ENCODE results near the gene E2F8.

Gene E2F8

DNA sequence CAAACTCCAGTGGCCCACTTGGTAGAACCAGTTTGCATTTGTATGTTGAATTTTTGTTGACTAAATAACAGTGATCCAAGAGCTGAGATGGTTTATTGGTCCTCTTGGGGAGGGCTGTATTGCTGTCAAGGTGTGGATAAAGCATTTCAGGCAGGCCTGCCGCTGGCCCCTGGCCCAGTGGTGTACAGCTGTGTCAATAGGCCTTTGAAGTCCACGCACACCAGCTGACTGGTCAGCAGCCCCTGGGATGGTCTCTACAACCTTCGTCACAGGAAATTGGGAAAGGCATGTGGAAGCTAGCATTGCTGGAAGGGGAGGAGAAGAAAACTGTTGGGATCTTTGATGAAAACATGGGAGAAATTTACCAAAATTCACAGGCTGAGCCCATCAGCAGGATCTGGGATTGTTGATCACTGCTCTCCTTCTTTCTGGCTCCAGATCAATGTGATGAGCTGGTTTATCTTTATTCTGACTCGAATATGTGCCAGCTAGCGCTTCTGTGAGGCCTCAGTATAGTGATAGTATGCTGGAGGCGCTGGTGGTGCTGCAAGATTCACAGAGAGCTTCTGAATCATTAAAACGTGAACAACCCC, 12.5 kb upstream of the E2F8 start:
- no peak for DNase-seq (ENCODE audit: low spot score)

DNA sequence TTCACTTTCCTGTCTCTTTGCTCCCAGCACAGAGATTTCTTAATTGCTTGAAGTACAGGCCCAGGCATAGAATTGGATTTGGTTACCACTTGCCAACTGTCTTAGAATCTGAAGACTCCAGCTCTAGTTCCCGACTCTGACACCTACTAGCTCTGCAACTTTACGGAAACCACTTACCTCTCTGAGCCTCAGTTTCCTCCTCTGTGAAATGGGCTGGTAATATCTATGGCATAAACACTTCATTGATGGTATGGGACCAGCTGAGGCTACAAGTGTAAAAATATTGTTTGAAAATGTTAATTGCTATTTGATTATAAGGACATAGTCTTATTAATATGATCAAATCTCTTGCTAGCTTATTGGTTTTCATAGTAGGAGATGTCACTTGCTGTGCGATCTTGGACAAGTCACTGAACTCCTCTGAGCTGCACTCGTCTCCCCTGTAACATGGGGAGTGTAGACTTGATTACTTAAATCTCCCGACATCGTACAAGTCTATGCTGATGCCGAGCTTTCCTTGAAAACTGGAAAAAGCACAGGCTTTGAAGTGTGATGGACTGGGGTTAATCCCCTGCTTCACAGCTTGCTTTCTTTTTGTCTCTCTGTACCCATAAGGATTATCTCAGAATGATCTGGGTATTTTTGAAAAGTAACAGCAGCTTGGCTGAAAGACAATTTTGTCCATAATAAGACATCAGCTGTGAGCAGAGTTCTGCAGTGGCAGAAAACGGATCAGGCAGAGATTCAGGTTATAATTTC, 11.8 kb upstream of the E2F8 start:
- no peak for DNase-seq (ENCODE audit: low spot score)

DNA sequence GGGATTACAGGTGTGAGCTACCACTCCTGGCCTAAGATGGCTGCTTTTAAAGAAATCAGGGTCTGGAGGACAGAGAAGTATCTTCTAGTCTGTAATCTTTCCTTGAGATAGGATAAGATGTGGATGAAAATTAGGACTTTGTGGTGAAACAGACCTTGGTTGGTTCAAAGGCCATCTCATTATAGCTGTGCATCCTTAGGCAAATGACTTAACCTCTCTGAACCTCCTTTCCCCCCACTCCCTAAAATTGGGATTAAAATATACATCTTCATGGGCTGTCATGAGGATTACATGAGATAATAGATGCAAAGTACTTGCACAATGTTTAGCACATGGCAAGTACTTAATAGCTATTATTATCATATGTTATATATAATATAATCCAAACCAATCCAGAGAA, 10.8 kb upstream of the E2F8 start:
- no peak for DNase-seq (ENCODE audit: low spot score)

DNA sequence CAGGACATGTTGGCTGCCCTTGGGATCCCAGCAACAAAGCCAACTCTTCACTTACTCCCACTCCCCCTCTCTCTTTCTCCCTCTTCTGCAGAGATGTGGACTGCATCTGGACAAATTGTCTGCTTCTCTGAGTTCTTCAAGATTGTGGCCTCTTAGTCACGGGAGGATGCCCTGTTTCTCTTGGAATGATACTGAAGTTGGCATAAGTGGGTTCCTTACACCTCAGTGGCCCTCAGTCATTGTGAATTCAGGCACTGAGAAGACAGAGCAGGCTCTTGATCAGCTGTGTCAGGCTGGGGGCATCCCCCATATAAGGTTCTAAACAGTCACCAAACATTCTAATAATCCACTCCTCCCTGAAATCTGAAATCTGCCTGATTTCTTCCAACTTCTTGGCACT, 6.1 kb upstream of the E2F8 start:
- DNase-seq (ENCODE audit: low spot score) = no peak

DNA sequence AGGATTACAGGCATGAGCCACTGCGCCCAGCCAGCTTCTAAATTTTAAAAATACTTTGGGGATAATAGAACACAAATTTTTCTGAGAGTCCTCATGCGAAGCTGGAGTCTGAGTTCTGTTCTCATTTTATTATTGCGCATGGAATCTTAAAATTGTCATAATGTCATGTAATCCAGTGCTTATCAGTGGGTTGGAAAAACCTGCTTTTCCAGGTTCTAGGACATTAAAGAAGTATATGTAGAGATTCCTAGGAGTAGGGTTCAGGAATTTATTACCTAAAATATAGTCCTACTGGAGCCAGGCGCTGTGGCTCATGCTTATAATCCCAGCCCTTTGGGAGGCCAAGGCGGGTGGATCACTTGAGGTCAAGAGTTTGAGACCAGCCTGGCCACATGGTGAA, 4.6 kb upstream of the E2F8 start:
- no peak for DNase-seq (ENCODE audit: low spot score)

DNA sequence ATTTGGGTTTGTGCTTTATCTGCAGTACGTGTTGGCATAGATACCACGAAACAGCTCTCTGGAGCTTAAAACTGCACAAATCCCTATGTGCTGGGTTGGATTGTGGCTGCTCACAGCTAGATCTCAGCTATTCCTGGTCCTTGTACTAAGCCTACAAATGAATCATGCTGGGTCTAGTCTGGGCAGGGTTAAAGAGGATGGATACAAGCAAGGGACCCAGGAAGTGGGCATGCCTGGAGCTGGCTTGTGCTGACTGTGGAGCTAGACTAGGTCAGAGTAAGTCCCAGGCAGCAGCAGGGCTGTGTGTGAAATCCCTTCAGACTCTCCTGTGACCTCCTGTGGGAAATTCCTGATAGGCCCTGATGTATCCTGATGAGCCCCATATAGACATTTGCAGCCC, 3.9 kb upstream of the E2F8 start:
- no peak for DNase-seq (ENCODE audit: low spot score)

DNA sequence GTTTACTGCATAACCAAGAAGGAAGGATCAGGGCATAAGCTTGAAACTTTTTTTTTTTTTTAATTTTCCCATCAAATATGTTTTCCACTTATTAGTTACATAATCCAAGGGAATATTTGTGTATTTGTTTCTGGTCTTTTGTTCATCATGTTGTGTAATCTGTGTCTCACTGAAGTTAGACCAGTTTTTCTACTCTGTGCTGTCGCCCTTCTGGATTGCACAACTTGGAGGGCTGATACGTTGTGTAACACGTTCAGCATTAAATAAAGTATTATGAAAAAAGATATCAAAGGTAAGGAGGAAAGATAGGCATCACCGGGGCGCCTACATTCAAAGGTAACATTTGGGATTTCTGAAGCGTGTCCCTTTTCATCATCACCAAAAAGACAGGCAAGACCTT, 3.3 kb upstream of the E2F8 start:
- no peak for DNase-seq (ENCODE audit: low spot score)

DNA sequence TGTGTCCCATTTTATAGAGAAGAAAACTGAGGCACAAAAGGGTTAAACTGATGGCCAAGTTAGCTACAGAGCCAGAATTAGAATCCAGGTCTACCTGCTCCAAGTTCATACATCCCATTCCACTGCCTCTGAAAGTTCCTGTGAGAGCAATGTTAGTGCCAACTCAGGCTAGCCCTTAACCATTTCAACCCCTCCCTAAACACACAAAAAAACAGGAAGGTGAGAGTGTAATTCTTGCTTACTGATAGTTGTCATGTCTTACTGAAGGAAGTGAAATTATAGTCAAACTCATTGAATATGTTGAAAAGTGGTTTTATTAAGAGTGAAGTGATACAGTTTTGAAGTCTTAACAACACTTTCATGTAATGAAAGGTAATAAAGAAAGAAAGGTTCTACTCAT, 2.9 kb upstream of the E2F8 start:
- DNase-seq (ENCODE audit: low spot score) = no peak

DNA sequence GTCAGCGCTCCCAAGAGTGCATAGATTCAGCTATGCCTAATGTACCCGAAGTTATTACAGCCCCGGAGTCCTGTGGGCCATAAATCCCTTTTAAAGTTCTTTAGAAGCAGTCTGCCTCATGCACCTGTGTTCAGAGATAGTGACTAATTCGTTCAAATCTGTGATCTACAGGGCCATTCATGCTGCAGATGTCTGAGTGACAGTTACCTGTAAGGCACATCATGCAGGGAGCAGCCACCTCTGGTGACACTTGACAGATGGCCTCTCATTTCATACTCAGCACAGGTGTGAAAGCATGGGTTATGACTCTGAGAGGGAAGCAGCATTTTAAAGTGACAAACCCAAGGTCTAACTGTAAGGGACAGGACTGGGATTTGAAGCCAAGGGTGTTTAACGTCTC, 2.4 kb upstream of the E2F8 start:
- no peak for DNase-seq (ENCODE audit: low spot score)

DNA sequence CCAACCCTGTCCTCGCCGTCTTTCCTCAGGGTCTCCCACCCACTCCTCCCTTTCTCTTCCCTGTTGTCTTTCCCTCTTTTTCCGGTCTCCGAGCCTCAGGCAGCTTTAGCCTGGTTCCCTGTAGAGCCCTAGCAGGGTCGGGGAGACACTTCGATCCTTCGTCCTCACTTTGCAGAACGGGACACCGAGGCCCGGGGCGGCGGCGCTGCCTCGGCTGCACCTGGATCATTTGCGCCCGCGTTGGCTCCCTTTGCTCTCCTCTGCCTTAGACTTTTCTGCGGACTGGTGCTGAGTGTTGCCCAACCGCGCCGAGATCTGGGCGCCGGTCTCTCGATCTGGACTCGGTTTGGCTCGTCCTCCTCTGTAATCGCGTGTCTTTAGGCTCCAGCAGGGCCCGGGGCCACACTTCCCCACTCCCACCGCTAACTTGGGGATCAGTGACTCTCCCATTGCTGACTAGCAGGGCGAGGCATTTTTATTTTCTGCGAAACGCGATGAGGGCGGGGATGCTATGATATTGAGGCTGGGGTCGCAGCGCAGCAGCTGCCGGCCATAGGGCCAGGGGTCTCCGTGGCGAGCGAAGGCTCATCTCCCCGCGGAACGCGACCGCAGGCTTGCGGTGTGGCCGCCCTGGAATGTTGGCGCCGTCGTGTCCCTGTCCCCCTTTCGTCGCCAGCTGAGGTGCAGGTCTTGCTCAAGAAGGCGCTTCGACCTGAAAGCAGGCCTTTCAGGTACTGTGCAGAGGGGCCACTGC, 1.6 kb upstream of the E2F8 start:
- DNase-seq (ENCODE audit: low spot score) = no peak

DNA sequence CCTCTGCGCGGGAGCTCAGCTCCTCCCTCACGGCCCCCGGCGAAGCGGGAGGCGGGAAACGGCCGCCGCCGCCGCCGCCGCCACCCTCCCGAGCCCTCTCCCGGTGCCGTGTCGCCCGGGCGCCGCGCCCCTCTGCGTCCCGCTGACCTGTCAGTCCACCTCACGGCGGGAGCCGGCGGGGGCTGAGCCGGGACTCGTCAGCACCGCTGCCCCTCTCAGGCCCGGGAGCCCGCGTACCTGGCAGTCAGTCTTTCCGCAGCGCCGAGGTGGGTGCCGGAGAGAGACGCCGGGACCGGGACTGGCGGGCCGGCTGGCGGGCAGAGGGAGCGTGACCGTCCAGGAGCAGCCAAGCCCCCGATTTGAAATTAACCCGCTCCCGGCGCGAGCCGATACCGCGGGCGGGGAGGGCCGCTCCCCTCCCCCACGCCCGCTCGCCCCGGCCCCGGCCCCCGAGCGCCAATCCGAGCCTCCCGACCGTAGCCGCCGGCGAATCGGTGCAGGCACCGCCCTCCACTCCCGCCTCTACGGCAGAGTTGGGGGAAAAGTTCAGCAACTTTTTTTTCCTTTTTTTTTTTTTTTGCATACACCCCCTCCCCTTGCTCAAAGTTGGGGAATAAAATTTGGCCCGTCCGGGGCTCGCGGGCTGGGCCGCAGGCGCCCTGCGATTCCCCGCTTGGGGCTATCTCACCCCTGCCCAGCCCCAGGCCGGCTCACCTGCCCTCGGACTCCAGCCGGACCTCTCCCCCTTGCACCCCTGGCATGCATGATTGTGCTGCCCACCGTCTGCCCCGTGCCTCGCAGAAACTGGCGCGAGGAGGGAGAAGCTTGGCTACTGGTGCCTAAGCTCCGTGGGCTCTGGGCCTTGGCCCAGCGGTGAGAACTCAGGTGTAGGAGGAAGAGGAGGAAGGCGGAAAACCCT, 774 bp upstream of the E2F8 start:
- peak; percentile 65 for DNase-seq (ENCODE audit: low spot score)

DNA sequence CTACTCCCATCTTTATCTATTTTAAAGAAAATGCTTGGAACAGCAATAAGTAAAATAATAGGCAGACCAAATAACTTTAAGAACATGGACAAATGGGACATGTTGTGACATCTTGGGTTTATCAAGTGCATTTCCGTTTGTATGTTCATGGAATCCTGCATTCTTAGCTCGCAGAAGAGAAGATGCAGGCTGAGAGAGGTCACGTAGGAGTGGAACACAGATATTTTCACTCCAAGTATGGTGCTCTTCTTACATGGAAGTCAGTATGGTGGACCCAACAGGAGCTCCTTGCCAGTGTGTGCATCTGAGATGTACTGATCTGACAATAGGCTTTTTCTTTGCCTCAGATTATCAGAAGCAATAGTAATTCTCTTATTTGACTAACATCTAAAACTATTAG, 1.7 kb downstream of the E2F8 start:
- DNase-seq (ENCODE audit: low spot score) = no peak

DNA sequence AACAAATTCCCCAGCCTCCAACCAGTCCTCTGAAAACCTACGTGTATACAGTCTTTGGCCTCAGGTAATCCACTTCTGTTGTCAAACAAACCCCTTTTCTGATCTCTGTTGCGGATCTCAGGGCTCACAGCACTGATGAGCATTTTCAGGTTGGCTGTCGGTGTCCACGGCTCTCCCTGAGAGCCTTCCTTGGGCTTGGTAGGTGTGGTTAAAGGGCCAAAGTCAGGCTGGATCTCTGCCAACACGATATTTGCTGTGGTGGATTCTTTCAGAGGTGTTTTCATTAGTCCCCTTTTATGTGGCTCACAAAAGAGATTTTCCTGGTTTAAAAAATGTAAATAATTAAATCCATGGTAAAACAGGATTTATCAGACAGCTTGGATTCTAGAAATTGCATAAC, 2.9 kb downstream of the E2F8 start:
- DNase-seq (ENCODE audit: low spot score) = no peak

DNA sequence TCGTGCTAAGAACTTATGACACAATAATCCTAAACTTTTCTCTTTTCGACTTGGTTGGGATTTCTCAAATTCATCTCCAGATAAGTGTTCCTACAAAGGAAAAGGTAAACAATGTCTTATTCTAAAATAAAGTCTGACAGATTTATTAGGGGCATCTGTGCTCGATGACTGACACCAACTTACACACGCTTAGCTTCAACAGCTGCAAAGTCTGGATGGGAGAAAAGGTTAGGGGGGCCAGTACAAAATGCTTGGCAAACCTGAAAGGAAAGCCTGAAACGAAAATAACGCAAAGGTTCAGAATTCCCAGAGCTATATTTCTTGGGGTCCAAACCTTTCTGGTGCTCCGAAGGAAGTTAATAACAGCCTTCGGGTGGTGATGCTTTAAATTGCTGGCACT, 3.4 kb downstream of the E2F8 start:
- no peak for DNase-seq (ENCODE audit: low spot score)

DNA sequence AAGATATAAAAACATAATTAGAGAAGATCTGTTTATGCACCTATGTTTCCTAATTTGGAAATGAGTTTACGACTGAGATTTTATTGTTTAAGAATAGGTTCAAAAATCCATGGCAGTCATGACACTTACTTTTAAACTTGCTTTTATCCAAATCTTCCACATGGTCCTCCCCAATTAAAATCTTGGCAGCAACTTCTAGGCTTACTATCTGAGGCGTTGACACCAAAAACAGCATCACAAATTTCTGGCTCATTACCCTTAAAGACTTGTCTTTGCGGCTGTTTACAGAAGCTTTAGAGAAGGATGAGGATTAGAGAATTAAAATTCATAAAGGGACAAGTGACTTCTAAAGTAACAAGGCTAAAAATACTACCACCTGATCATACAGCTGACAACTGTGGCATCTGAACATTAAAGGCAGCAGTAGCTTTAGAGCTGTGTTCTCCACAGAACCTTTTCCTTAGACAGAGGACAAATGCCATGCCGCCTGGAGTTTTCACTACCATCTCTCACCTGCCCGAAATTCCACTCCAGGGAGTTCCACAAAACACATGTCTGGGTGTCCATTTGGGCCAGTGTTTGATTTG, 6.4 kb downstream of the E2F8 start:
- no peak for DNase-seq (ENCODE audit: low spot score)

DNA sequence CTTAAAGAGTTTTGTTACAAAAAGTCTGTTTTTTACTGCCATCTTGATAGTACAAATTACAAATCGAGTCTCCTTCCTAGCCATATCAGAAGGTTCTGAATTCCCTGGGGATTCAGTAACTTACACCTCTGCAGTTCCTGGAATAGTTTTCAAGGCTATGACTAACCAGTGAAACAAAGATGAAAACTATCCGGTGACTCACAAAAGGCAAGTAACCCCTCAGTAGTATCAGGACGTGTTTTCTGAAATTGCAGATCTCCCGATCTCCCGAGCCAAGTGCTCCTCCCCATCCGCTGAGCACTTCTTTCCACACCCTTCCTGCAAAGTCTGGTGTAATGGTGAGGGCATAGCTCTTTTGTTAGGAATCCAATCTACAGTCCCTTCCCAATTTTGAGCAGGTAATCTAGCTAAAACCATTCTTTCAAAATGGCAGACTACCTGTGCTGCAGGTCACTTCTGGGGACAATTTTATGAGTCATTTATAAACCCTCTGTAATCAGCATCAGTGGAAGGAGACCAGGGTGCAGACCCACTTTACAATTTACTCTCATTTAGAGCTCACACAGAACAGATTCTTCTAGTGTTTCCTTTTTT, 7.7 kb downstream of the E2F8 start:
- DNase-seq (ENCODE audit: low spot score) = no peak

DNA sequence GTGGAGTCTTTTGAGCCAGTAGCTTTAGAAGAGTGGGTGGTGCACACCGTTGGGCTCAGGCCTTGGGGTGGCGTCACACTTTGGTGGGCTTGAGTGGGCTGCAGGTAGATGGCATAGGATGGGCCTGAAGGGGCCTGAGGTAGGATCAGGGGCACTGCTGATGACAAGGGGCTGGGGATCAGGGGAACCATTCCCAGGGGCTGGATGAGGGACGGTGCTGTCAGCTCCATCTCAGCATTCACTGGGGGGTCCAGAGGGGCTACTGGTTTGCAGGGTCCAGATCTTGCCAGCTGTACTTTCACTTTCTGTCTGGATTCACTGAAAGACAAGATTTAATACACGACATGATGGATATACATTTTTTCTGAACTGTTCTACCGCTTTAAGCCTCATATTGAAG, 11.1 kb downstream of the E2F8 start:
- DNase-seq (ENCODE audit: low spot score) = no peak

DNA sequence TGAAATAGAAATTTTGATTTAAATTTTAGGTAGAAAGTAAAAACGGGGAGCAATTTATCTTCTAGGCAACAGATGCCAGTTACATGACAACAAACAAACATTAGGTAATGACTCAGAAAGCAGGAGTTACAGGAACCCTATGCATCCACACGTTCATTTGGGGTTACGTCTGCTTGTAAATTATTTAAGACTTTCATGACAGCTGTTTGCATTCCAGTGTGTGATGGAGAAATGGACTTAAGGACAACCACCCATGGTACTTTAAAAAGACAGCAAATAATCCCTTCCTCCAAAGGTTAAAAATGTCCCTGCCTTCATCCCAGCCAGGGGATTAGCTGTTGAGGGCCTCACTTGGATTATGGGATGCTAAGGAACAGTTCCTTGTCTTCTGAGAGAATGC, 11.8 kb downstream of the E2F8 start:
- DNase-seq (ENCODE audit: low spot score) = no peak

DNA sequence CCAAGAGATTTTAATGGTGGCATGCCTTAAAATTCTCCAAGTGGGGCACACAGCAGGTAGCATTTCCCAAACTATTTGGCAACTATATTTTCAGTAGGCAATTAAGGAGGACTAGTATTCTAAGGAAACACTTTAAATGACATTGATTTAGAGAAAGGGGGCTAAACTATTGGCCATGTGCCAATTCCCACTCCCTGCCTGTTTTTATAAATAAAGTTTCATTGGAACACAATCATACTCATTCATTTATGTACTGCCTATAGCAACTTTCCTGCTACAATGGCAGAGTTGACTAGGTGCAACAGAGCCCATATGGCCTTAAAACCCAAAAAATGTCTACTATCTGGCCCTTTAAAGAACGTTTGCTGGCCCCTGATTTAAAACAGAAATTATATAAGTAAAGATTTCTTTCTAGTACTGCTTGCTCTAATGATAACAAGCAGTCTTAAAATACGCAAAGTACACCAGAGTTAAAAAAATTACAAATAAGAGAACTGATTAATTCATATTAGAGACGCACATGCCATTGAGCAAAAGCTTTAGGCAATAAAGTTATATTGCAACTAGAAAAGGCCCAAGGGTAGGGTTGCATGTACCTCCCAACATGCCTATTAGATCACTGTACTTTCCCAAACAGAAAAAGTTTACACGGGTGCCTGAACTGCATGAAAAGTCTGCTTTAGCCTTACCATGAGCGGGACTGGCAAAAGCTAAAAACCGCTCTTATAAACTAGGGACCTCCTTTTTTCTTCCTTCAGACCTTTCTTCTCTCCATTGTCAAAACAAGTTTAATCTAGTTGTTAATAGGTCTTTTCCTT, 14.2 kb downstream of the E2F8 start:
- DNase-seq (ENCODE audit: low spot score) = no peak

DNA sequence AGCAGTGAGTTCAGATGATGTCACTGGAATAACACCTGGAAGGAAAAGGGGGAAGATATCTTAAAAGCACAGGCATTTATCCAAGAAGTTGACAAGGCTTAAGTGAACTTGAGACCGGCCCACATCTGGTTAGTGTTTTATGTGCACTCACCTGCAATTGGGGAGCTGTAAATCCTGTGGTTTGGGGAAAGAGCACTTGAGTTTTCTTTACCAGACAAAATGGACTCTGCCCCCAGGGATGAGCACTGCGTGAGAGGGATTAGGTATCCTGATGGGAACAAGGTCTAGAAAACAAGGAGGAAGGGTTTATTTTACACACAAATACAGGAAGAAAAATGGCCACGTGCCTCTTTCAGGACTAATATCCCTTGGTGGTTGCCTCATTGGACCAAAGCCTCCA, 15.2 kb downstream of the E2F8 start:
- DNase-seq (ENCODE audit: low spot score) = no peak

DNA sequence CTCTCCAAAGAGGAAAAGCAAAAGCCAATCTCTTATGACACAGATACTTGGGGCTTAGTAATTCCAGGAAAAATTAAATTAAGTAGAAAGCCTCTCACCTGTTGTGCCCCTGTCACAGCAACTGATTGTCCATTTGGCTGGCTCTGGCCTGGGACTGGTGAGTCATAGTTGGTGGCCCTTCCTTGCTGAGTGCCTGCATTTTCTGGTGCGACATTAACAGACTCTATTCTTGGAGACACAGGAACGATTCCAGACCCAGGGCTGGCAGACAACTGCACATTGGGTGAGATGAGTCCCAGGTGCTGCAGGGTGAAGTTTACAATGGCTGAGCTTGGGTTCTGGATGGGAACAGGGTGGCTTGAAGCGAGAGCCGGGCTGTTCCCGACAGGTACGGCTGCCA, 15.6 kb downstream of the E2F8 start:
- DNase-seq (ENCODE audit: low spot score) = no peak

Data from activated CD4-positive, alpha-beta T cell treated with anti-CD3 and anti-CD28 coated beads, Interleukin-2, Interleukin-4, amounts not matched to agents 100 ng/mL and 50 ng/mL, durations not matched to agents 16 hours and 8 hours (primary cell).